Activated CD4-positive, alpha-beta T cell treated with anti-CD3 and anti-CD28 coated beads, Interleukin-2, Interleukin-6, amounts not matched to agents 100 ng/mL and 50 ng/mL, durations not matched to agents 16 hours and 8 hours (primary cell): ENCODE results near the gene SLC2A11.
"Not testable (repeated sequence)": the region's sequence is repeated elsewhere in the genome, so short reads cannot be mapped to it uniquely, and the experiment has no call there.

Experiments
- DNase-seq: peaks from one replicate; pipeline ENCODE4 v3.0.0-alpha.2; 2020

SLC2A11 gene

DNA sequence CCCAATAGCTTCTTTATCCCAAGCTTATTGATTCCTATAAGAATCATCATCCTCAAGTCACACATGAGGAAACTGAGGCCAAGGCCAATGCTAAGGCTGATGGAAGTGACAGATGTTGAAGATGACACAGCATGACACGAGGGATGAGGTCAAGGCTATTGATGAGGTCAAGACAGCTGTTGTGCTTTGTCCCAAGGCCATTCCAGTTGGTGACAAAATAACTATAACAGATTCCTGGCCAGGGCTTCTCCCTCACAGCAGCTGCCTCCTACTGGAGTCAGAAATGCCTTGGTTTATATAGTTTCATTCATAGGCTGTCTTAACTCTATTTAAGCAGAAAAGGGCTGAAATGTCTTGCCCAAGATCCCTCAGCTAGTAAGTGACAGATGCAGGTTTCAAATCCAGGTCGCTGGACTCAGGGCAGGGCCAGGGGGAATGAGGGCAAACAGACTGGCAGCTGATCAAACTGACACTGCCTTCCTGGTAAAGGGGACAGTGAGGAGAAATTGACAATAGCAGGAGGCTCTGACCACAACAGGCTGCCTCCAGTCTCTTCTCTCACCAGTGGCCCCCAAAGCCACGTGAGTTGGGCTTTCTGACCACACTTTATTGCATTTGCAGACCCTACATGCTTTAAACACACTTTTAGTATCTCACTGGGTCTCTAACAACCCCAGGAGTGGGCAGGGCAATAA lies 53.0 kb downstream of the SLC2A11 start:
- DNase-seq: no peak

DNA sequence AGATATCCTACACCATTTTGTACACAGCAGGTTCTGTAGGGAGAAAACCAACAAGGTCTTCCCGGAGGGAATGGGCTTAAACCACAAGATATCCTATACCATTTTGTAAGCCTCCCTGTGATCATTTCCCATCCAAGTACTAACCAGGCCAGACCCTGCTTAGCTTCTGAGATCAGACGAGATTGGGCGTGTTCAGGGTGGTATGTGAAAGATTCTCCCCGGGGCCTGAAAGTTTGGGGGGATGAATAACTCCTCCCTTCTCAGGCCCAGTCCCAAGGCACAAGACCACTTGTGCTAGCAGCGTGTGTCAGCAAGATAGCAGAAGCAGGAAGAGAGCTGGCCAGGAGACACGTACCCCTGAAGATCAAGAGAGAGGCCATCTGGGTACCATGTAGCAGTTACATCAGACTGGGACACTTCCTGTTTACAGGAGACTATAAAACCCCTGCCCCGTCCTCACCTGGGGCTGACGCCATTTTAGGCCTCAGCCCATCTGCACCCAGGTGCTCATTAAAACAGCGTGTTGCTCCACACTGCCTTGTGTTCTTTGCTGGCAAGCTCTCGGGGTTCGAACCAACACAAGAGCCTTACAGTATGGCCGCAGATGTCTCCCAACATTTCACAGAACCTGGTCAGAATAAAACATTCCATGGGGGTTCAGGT lies 53.8 kb downstream of the SLC2A11 start:
- DNase-seq: no peak

DNA sequence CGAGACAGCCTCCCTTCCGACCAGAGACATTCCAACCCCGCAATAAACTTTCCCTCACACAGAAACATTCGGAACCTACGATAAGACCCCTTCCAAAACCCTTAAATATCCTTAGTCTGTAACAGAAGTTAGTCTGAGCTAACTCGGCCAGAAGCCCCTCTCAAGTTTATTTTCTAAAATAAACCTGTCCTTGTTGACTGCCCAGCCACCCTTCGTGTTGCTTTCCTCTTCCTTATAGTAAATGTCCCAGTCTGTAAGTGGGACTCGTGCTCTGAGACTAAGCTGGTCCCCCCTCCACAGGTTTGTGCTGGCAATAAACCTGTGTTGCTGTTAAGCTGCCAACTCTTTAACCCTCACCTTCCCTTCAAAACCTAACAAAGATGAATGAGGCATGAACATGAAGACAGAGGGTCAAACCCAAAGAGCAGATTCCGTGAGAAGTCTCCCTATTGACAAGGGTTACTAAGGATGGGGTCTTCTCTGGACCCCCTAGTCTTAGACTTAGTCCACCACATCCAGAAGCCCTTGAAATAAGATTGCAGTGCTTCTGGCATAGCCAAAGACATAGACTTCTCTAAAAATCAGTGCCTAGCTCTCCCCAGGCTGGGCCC lies 54.7 kb downstream of the SLC2A11 start:
- DNase-seq: no peak

DNA sequence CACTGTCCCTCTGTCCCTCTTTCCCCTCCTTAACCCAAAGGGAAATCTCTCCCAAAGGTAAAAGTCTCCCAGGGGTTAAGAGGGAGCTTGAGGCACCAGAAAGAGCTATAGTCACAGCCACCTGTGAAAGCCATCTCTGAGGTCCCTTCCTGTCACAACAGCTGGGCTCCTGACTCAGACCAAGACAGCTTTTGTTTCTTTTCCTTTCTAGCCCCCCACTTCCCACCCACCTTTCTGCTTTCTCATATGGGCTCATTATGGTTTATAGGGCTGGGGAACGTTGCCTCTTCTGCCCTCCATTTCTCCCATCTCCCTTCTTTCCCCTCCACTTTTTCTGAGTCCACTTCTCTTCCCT lies 55.6 kb downstream of the SLC2A11 start:
- DNase-seq: peak; percentile 35

DNA sequence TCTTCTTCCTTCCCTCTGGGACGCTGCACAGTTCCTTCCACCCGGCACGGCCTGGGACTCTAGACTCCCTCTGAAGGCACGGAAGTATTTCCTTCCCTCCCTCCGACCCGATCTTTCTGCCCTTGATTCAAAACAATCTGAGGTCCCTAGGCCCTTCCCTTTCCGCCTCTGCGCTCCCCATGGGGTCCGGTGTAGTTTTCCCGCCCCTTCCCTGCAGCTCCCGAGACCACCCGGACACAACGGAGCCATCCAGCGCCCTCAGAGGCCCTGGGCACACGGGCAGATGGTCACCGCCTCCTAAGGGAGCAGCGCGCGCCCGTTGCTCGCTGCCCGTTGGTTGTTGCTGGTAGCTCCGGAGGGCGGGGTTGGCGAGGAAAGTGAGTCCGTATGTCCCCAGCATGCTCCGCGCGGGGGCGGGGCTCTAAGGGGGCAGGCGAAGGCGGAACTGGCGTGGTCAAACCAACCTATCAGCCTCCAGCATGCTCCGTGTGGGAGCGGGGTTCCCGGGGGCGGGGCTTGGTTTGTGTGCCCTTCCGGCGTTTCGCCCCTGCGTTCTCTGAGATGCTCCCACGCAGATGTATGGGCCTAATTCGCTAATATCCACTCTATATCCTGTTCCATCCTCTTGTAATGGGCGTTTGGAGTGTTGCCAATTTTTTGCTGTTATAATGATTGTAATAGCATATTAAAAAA lies 56.1 kb downstream of the SLC2A11 start:
- peak; percentile 100 for DNase-seq

DNA sequence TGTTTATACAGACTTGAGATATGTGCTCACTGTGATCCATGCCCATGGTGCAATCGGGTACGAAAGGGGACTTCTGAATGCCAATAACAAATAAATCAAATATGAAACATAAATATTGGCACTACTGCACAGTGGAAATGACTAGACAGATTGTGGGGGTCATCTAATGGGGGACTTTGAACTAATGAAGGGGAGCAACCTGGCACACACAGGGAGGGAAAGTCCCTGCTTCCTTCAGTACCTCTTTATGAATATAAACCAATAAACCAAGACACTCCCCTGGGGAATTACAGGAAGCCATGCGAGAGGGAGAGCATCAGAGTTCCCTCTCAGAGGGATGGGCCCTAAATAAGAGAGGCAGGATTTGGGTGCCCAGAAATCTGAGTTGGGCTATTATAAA lies 57.6 kb downstream of the SLC2A11 start:
- DNase-seq: no peak

DNA sequence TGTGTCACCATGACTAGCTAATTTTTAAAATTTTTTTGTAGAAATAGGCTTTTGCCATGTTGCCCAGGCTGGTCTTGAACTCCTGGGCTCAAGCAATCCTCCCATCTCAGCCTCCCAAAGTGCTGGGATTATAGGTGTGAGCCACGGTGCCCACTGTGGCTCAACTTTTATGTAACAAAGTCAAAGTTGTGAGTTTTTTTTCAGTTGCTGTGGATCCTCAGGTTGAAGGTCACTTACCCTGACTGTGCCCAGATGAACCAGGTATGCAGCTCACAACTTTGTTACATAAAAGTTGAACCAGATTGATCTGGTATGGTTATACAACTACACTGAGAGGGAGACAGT lies 62.6 kb downstream of the SLC2A11 start:
- not testable (repeated sequence) for DNase-seq

DNA sequence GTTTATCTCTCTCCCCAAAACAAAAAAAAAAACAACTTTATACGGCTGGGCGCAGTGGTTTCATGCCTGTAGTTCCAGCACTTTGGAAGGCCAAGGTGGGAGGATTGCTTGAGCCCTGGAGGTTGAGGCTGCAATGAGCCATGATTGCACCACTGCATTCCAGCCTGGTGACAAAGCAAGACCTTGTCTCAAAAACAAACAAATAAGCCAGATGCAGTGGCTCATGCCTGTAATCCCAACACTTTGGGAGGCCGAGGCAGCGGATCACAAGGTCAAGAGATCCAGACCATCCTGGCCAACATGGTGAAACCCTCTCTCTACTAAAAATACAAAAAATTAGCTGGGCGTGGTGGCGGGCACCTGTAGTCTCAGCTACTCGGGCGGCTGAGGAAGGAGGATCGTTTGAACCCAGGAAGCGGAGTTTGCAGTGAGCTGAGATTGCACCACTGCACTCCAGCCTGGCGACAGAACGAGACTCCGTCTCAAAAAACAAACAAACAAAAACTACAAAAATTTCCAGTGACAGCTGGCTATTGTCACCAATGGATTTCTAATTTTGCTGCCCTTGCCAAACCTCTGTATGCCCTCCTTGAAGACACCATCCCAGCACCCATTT lies 64.0 kb downstream of the SLC2A11 start:
- DNase-seq: not testable (repeated sequence)

DNA sequence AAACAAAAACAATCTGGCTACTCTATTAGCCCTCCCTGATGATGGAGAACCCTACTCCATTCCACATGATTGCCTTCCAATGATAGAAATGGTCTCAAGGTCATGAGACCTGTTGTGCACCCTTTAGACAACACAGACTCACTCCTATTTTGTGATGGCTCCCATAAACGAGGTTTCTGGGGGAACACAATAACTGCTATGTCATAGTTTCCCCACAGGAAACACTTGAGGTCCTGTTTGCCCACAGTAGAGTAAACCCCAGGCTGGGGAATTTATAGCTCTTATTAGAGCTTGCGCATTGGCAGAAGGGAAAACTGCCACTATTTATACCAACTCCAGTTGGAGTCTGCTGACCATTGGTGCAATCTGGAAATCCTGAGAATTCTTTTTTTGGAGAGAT lies 65.2 kb downstream of the SLC2A11 start:
- DNase-seq: no peak

DNA sequence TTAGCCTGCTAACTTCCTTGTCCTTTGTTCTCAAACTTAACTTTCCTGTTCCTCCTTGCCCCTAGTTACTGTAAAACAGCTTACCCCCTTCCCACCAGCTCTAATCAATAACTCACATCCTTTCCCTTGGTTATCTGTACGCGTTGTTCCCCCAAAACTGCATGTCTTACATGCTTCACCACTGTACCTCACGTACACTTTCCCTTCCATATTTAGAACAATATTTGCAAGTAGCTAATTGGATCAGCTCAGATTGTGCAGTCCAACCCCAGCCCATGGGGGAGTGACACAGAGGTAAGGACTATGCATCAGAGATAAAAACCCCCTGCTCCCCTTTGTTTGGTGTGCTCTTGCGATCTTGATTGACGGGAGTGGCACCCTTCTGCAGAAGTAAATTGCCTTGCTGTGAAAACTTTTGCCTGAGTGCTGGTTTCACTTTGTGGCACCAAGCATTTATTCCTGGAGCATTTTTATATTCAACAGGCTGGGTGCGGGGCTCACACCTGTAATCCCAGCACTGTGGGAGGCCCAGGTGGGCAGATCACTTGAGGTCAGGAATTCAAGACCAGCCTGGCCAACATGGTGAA lies 67.4 kb downstream of the SLC2A11 start:
- no peak for DNase-seq

DNA sequence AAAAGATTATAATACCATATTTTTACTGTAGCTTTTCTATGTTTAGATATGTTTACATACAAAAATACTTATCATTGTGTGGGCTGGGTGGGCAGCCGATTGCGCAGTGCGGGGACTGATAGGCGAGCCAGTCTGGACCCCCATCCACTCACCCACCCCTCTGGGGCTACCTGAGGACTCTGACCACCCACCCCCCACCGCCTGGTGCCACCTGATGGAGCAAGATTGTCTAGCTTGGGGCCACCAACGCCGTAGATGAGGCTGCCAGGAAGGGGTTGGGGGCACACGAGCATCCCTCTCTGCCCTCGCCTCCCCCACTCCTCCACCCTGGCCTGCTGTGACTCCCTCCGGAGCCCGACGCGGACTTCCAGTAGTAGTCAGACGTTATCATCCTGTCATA lies 68.9 kb downstream of the SLC2A11 start:
- no peak for DNase-seq
